OCI-LY1 (cell line): ENCODE results near the gene CNOT3.

Experiments
- EZH2 ChIP-seq: fragments of 200-600 bp; sonication (generic), shearing (Covaris generic); IDR thresholded peaks from 2 replicates; pipeline ENCODE4 v1.8.0; 2017; ENCODE audit warnings: borderline replicate concordance, mixed run types, mild to moderate bottlenecking, antibody characterized with exemption, low read length, moderate library complexity, mixed read lengths
- TF ChIP-seq, protein P1 (sequence below): fragments of 200-600 bp; sonication (generic), shearing (Covaris generic); IDR thresholded peaks from 2 replicates; pipeline ENCODE4 v1.5.1; 2017; ENCODE audit warnings: mild to moderate bottlenecking, antibody characterized with exemption, low read length, moderate library complexity, mixed read lengths

- TF ChIP-seq, protein P1, sequence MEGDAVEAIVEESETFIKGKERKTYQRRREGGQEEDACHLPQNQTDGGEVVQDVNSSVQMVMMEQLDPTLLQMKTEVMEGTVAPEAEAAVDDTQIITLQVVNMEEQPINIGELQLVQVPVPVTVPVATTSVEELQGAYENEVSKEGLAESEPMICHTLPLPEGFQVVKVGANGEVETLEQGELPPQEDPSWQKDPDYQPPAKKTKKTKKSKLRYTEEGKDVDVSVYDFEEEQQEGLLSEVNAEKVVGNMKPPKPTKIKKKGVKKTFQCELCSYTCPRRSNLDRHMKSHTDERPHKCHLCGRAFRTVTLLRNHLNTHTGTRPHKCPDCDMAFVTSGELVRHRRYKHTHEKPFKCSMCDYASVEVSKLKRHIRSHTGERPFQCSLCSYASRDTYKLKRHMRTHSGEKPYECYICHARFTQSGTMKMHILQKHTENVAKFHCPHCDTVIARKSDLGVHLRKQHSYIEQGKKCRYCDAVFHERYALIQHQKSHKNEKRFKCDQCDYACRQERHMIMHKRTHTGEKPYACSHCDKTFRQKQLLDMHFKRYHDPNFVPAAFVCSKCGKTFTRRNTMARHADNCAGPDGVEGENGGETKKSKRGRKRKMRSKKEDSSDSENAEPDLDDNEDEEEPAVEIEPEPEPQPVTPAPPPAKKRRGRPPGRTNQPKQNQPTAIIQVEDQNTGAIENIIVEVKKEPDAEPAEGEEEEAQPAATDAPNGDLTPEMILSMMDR: peak; percentile 17; the same call in 1 of the 2 replicates
- TF ChIP-seq EZH2: no peak
These were observed 35.2 kb downstream of the CNOT3 start, which contains the start of gene TMC4 for GRCh38 chr19:54172471-54173358.
